GM21381 (cell line): ENCODE results near the gene HSD17B12.
"Not testable (repeated sequence)": the region's sequence is repeated elsewhere in the genome, so short reads cannot be mapped to it uniquely, and the experiment has no call there.

Experiments used
- ATAC-seq: cut with Tn5 transposase; IDR thresholded peaks from one replicate; pipeline ENCODE4 v1.9.1; 2021; ENCODE audit warnings: mild to moderate bottlenecking, moderate library complexity; ENCODE audit not compliant: unreplicated experiment

Gene HSD17B12

DNA sequence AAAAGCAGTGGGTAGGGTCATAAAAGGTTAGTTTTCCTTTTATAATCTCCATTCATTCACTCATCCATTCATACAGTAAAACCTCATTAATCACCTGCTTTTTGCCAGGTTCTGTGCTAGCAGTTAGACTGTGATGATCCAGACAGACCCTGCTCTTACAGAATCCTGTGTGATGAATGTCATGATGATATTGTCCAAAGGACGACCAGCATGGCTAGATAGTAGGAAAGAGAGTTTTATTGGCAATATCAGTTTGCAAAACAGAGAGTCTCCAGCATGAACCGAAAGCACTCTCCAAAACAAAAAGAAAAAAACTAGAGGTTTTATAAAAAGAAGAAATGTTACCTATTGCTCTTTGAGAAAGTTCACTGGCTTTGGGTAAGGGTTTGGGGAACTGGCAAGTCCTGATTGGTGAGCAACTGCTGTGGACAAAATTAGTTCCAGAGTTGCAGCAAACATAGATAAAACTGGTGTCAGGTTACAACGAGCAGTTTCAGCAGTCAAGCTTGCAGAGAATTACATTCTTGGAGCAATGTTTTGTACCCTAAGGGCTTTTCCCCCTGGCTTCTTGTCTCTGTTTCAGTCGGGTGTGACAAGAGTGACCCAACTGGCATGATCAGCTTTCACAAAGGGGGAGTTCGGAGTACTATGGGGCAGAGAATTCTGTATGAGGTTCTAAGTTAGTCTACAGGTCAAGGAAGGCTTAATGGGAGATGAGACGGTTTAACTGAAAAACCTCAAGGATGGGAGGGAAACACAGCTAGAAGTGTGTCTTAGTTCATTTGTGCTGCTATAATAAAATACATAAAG, 58.3 kb downstream of the HSD17B12 start:
- no peak for ATAC-seq

DNA sequence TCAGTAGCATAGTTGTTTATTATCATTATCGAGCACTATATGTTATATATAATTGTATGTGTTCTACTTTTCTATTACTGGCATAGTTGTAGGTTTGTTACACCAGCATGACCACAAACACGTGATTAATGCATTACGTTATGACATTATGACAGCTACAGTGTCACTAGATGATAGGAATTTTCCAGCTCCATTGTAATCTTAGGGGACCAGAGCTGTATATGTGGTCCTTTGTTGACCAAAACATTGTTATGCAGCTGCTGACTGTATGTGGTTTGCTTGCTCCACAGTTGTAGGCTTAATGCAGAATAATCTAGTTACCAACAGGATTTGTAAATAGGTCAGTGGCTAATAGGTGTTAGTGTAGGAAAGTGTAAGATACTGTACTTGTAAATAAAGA, 66.1 kb downstream of the HSD17B12 start:
- no peak for ATAC-seq

DNA sequence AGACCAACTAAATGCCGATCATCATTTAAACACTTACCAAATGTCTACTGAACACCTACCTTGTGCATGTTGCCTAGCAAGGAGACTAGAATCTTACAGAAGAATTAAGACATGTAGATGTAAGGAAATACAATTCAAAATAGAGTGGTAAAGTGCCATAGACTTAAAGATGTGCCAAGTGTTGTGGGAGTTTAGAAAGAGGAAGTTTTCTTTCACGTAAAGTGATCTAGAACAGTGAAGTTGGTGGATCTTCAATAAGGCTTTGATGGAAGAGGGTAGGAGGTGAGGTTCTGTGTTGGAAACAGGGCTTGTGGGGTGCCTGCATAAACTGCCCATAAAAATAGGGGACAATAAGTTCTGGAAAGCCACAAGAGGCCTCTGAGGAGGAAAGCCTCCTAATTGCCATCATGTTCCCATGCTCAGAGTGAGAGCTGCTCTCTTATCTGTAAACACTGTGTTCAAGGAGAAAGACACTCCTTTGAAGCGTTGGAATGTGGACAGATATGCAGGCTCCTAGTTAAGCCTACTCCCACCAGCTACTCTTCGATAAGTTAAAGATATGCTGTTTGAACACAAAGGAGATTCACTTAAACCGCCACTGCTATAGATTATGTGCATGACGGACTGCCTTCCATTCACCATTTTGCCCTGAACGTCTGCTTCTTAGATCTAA, 66.7 kb downstream of the HSD17B12 start:
- no peak for ATAC-seq

DNA sequence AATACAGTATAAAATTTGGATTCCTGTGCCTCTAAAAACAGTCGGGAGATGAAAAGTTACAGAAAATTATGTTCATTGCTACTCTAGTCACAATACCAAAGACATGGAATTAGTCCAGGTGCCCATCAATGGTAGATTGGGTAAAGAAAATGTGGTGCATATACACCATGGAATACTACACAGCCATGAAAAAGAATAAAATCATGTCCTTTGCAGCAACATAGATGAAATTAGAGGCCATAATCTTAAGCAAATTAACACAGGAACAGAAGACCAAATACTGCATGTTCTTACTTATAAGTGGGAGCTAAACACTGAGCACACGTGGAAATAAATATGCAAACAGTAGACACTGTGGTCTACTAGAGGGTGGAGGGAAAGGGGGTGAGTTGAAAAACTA, 67.6 kb downstream of the HSD17B12 start:
- no peak for ATAC-seq

DNA sequence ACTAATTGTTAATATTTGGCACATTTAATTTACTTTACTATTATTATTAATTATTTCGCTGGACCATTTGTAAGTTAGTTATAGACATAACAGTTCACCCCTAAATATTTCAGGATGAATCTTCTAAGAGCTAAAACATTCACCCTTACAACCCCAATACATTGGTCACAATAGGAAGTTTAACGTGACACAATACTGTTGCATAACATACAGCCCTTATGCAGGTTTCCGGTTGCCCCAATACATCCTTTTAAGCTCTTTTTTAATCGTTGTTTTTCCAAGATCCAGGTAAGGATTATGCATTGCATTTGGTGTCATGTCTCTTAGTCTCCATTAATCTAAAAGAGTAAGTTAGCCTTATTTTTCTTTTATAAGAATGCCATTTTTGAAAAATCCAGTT, 71.2 kb downstream of the HSD17B12 start:
- ATAC-seq: no peak

DNA sequence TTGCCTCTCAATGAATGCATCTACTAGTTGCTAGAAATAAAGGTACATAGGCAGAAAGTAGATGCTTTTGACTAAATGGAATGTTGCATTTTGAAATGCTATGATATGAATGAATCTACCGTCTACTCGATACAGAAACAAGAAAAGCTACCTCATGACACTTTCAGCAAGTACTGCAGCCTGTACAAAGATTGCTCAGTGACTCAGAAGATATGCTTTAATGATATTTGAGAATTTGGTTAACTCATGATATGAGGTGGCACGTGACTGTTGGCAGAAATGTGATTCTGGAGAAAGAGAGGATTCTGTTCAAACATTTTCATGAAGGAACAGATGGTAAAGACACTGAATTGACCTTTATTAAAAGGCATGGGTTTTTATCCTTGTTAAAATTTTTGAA, 76.0 kb downstream of the HSD17B12 start:
- no peak for ATAC-seq

DNA sequence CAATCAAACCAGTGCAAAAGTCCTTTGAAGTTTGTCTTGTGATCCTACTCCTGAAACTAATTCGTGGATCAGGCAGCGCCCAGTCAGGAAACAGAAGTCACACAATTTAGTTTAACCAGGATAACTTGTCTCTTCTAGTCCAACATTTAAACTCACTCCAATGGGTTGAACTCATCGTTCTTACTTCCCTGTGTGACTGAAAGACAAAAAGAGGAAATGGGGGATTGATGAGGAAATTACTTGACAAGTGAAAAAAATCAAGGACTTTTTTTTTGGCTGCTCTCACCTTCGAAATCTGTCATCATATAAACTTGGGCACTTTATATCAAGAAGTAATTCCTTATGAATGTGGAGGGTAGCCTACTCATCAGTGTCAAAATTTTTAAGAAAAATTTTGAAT, 78.4 kb downstream of the HSD17B12 start:
- ATAC-seq: no peak

DNA sequence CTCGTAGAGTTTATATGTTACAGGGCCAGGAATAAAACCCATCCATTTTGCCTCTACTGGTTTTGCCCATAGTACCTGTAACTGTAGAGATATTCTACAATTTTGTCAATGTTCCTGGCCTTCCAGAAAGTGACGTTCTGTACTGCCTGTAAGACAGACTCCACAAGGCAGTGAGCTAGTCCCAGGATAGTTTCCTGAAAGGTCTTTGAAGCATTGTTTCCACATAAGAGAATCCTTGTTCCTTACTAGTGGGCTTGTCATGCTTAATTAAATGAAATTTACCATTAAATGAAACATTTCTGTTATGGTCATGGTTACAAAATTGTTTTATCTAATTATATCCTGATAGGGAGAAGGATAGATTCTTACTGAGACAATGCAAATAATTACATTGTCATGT, 80.4 kb downstream of the HSD17B12 start:
- no peak for ATAC-seq

DNA sequence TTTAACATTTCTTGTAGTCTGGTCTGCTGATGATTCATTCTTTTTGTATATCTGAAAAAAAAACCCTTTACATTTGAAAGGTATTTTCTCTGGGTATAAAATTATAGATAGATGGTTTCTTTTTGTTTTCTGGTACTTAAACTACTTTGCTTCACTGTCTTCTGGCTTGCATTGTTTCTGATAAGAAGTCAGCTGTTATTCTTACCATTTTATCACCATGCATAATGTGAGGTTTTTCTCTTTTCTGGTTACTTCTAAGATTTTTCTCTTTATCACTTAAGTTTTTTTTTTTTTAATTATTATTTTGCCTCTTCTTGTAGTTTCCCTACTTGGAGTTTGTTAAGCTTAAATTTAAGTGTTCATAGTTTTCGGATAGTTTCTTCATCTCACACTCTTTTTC, 84.7 kb downstream of the HSD17B12 start:
- no peak for ATAC-seq

DNA sequence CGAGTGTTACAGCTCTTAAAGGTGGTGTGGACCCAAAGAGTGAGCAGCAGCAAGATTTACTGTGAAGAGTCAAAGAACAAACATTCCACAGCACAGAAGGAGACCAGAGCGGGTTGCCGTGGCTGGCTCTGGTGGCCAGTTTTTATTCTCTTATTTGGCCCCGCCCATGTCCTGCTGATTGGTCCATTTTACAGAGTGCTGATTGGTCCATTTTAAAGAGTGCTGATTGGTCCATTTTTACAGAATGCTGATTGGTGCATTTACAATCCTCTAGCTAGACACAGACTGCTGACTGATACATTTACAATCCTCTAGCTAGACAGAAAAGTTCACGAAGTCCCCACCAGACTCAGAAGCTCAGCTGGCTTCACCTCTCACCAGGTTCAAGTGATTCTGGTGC, 88.1 kb downstream of the HSD17B12 start:
- not testable (repeated sequence) for ATAC-seq

DNA sequence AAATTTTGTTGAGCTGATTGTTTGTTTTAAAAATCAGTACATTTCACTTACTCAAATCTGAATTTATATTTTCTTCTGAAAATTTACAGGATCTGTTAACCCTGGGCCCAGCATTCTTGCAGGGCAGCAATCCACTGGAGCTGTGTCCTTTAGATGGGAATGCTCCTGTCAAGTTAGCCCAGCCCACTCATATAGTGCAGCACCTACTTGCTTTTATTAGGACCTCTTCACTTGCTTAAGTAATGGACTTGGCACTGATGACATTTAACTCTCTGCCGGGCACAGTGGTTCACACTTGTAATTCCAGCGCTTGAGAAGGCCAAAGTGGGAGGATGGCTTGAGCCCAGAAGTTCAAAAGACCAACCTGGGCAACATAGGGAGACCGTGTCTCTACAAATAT, 89.6 kb downstream of the HSD17B12 start:
- no peak for ATAC-seq

DNA sequence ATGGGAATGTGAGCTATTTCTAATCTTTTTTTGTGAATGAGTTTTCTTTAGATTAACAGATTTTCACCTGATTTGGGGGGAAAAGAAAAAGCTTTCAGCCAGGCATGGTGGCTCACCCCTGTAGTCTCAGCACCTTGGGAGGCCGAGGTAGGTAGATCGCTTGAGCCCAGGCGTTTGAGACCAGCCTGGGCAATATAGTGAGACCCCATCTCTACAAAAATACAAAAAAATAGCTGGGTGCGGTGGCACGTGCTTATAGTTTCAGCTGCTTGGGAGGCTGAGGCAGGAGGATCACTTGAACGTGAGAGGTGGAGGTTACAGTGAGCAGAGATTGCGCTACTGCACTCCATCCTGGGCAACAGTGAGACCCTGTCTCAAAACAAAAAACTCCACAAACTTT, 92.2 kb downstream of the HSD17B12 start:
- ATAC-seq: no peak

DNA sequence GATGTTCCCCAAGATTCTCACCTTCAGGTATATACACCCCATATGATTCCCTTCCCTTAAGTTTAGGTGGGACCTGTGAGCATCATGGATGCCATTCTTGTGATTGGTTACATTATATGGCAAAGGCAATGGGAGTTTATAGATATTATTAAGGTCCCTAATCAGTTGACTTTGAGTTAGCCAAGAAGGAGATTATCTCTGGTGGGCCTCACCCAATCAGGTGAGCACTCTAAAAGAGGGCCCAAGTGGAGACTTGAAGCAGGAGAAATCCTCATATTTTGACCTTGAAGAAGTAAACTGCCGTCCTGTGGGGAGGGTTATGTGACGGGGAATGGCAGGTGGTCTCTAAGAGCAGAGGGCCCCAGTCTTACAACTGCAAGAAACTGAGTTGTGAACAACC, 94.2 kb downstream of the HSD17B12 start:
- ATAC-seq: no peak

DNA sequence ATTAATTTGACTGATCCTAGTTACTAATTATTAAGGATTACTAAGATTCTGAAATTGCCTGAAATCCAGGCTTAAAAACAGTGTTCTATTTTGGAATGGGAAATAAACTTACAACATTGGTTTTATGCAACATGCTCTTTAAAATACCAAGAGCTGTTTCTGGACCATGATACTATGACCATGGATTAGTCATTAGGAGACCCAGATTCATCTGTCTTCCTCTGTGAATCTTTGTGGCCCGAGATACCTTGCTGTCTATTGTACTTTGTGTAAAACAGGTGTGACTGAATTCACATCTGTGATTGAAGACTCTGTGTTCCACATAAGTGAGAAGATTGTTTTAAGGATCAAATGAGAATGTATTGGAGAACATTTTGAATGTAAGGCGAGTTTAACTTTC, 98.8 kb downstream of the HSD17B12 start:
- no peak for ATAC-seq

DNA sequence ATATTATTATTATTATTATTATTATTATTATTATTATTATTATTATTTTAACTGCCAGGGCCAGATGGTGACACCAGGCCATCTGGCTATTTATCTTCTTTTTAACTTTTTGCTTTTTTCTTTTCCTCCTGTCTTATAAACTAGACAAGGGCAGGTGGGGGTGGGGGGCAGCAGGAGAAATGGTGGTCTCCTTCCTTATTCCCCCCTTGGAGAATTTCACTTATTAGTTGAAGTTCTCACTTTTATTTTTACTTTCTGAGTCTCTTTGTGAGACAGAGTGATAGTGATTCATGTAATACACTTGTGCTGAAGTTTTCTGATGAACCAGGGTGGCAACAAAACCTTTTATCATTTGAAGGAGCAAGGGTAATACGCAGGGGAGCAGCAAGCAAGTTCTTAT, 103.8 kb downstream of the HSD17B12 start:
- no peak for ATAC-seq

DNA sequence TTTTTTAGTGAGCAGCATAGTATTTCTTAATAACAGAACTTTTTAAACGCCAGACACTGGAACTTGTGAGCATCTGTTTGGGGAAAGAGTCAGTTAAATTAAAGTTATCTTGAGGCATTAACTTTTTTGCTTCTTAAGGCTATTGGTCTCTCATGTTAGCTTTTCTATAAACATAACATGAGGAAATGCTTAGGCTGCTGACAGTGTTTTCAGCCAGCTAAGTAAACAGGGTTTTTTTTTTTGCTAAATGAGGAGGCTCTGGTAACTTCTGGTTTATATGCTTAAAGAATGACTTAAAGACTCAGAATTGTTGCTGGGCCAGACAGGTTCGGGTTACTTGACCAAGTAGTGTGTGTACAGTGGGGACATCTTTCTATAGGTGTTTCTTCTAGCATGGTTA, 104.3 kb downstream of the HSD17B12 start:
- ATAC-seq: no peak

DNA sequence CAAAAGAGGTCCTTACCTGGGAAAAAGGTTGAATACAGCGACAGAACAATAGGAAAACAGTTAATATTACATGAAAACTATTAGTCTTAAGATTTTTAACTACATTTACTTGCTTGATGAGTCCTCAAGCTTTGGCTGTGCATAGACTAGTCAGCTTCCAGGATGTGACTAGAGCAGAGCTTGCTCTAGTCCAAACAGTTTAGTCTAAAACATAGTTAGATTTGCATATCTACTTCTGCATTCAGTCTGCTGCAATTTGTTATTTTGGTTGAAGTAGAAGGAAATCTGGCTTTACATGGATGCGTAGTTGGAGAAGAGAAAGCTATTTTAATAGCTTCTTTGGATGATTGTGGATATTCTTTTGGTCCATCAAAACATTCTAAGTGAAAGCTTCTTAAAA, 104.8 kb downstream of the HSD17B12 start:
- no peak for ATAC-seq

DNA sequence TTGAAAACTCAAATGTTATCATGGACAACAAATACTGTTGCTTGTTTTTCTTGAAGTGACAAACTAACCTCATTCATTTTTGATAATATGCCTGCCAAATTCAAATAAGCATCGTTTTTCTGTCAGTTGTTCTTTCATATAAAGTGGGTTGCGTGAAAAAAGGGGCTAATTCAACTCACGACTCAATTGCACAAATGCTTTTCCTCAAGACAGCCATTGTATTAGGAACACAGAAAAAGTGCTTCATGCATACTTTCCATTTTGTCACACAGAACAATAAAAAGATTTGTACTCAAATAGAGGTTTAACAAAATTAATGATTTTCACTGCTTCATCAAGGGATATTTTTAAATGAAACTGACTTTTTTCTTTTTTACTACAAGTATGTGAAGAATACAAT, 105.5 kb downstream of the HSD17B12 start:
- no peak for ATAC-seq

DNA sequence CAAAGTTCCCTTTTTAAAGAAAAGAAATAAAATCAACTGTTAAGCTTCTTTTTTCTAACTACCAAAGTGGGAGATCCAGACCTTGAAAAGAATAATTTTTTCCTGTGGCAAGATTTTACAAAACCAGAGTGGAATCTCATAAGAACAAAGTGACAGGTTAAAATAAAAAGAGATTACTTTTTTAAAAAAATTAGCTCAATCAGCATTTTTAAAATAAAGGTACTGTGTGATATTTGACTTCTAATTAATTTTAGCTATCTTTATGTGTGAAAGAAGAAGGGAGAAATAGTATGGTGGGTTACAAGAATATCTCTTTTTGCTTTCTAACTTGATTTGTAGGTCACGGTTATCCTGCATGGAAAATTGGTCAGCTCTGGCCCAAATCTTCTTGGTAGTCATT, 107.3 kb downstream of the HSD17B12 start:
- ATAC-seq: no peak

DNA sequence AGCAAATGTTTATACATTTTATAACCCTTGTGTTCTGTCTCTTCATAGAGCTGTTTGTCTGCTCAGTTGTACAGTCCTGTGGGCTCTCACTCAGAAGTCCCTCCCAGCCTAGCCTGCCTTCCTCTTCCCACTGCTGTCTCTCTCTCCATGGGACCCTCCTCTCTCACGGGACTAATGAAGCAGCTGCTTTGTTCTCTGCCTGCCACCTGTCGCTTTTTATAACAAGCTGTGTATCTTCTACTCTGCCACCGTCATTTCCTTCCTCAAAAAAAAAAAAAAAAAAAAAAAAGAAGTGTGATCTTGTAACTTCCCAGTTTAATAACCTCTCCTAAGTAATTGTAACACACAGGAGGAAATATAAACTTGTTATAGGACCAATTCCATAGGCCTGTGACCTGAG, 107.9 kb downstream of the HSD17B12 start:
- no peak for ATAC-seq

DNA sequence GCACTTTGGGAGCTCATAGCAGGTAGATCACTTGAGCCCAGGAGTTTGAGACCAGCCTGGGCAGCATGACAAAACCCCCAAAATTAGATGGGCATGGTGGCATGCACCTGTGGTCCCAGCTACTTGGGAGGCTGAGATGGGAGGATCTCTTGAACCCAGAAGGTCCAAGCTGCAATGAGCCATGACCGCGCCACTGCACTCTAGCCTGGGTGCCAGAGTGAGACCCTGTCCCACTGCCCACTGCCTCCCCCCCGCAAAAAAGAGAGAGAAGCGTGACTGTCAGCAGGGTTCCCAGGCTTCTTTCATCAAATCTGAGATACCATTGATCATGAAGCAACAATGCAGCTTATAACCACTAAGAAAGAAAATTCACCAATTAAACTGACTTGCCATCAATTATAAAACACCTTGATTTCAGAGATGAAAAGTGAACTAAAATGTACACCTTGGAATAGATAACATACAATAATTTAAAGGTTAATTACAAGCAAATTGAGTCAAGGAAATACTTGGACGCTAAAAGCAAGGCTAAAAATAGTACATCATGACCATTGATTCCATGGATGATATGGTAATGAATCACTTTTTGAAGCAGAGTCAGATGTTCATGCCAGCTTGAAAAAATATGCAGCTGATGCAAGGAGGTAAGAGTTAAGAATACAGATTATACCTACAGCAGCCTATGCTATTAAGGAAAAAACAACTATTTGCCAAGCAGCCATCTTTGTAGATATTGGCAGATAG, 109.3 kb downstream of the HSD17B12 start:
- ATAC-seq: no peak

DNA sequence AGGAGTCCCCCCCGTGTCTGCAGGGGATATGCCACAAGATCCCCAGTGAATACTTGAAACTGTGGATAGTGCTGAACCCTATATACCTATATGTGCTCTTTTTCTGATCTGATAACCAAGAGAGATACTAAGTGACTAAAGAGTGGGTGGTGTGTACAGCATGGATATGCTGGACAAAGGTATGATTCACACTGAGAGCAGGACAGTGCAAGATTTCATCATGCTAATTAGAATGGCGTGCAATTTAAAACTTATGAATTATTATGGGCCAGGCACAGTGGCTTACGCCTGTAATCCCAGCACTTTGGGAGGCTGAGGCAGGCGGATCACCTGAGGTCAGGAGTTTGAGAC, 109.9 kb downstream of the HSD17B12 start:
- ATAC-seq: no peak
